C4-2B (cell line): ENCODE data around the gene KAZN.

ENCODE experiments used
- H3K27ac ChIP-seq: fragments of 450-650 bp; 2 replicates; pipeline ENCODE4 v1.5.1; 2017
- CTCF ChIP-seq: fragments of 450-650 bp; conservative IDR thresholded peaks from 2 replicates; pipeline ENCODE4 v1.5.1; 2017; ENCODE audit warnings: mild to moderate bottlenecking
- ZFX ChIP-seq: fragments of 450-650 bp; IDR thresholded peaks from 2 replicates; pipeline ENCODE4 v1.6.1; 2017

The KAZN gene

GRCh38 chr1:14646973-14647372, 48.5 kb downstream of the KAZN start:
- no peak for TF ChIP-seq ZFX
- TF ChIP-seq CTCF, result no peak
- H3K27ac ChIP-seq, result no peak overlapping the region

GRCh38 chr1:14647777-14648176, 49.3 kb downstream of the KAZN start:
- TF ChIP-seq CTCF, result no peak
- no peak for TF ChIP-seq ZFX

GRCh38 chr1:14648391-14648790, 49.9 kb downstream of the KAZN start:
- no peak overlapping the region for H3K27ac ChIP-seq
- TF ChIP-seq CTCF (no peak), ZFX (no peak)

More at GRCh38 chr1:14647777-14648176, 49.3 kb downstream of the KAZN start:
- no peak overlapping the region for H3K27ac ChIP-seq

- no peak for TF ChIP-seq CTCF
Observed at GRCh38 chr1:14648896-14649855, 50.7 kb downstream of the KAZN start.

GRCh38 chr1:14649976-14650375, 51.5 kb downstream of the KAZN start:
- TF ChIP-seq CTCF (no peak), ZFX (no peak)
- H3K27ac ChIP-seq, result peak overlapping the region; percentile 22; the same call in 1 of the 2 replicates

More at GRCh38 chr1:14648896-14649855, 50.7 kb downstream of the KAZN start:
- no peak overlapping the region for H3K27ac ChIP-seq

GRCh38 chr1:14650951-14651350, 52.5 kb downstream of the KAZN start:
- no peak overlapping the region for H3K27ac ChIP-seq
- TF ChIP-seq ZFX (no peak), CTCF (no peak)

- no peak overlapping the region for H3K27ac ChIP-seq
- TF ChIP-seq CTCF, result no peak
- no peak for TF ChIP-seq ZFX
Observed at GRCh38 chr1:14652840-14653239, 54.4 kb downstream of the KAZN start.
